Adrenal gland (tissue), 12 donors: ENCODE results near the gene PCDH9. TPM values are rescaled to one million over a fixed set of nuclear protein-coding genes. Genes with fewer than 3 reads are reported as not detected.

ENCODE experiments used
- DNase-seq, 7 donors: peaks; one replicate each; pipeline ENCODE4 v3.0.0-alpha.2; 2019 to 2020
- H3K27ac ChIP-seq, 5 donors: fragments of 200-600 bp; sonication (generic) in 4 of 5; 1 replicate in 3 of 5; 2 replicates in 2 of 5; pipeline versions ENCODE4 v1.5.1 to v1.8.0; 2016 to 2020; ENCODE audit warnings: mild to moderate bottlenecking in 1 of 5
- H3K27me3 ChIP-seq: fragments of 200-600 bp; 2 replicates; pipeline ENCODE4 v1.8.0; 2021
- H3K36me3 ChIP-seq, 2 donors: fragments of 200-600 bp; replicated peaks in 1 of 2; 1 replicate in 1 of 2; 2 replicates in 1 of 2; pipeline versions ENCODE4 v1.5.1 to v1.8.0; 2018 to 2022
- H3K4me1 ChIP-seq, 2 donors: fragments of 200-600 bp; replicated peaks in 1 of 2; 1 replicate in 1 of 2; 2 replicates in 1 of 2; pipeline versions ENCODE4 v1.5.1 to v1.8.0; 2018 to 2021
- H3K4me3 ChIP-seq, 4 donors: fragments of 200-600 bp; sonication (generic) in 3 of 4; one replicate each; pipeline ENCODE4 v1.5.1; 2016 to 2018
- H3K9me3 ChIP-seq, 3 donors: fragments of 200-600 bp; sonication (generic) in 1 of 3; replicated peaks in 1 of 3; 1 replicate in 2 of 3; 2 replicates in 1 of 3; pipeline versions ENCODE4 v1.5.1 to v1.8.0; 2016 to 2021
- POLR2A ChIP-seq, 2 donors: fragments of 450-650 bp; IDR thresholded peaks; one replicate each; pipeline ENCODE4 v1.6.1; 2017; ENCODE audit warnings: antibody characterized with exemption in 2 of 2, mild to moderate bottlenecking in 2 of 2, moderate library complexity in 1 of 2
- WGBS, 4 donors: extraction: QIAGEN DNeasy Blood & Tissue Kit in 2 of 4; methylation state at CpG; one replicate each; pipeline versions ENCODE4 v1.1.5 to v1.1.7; 2013 to 2017; 5-methylcytosine and 5-hydroxymethylcytosine counted together
- intact Hi-C, 2 donors: fragments of 100-400 bp; cut with DNase I; formaldehyde crosslinking; loops; one replicate each; pipeline versions ENCODE4 v1.14.1 to v1.15.0; 2022 to 2023
- polyA plus RNA-seq, 3 donors: library from polyadenylated mRNA; stranded (reverse); fragments of 200-250 nt in 2 of 3; fragments of 350-450 nt in 1 of 3; fragmentation: Illumina TruSeq in 1 of 3; extraction: RNeasy Lipid Tissue Mini Kit (QIAGEN cat#74804) in 1 of 3; gene quantifications; one replicate each; pipeline ENCODE4 v1.2.3, GENCODE V29; 2013 to 2014
- total RNA-seq, 9 donors: library from RNA; depleted of rRNA in 4 of 9; stranded (reverse); fragments of >200 nt in 4 of 9; fragments of 120-200 nt in 1 of 9; fragmentation: NEBNext Ultra II Directional in 1 of 9; extraction: Animal tissue kit (Norgen Biotek cat#: 25700) in 1 of 9; gene quantifications; one replicate each; pipeline versions ENCODE4 v1.1.0 to v1.2.4, GENCODE V29; 2013 to 2023
- TF ChIP-seq, protein P1 (sequence below), 6 experiments: fragments of 450-650 bp in 4 of 6; fragments of 200-600 bp in 2 of 6; sonication (generic) in 1 of 6; IDR thresholded peaks; 1 replicate in 5 of 6; 2 replicates in 1 of 6; pipeline versions ENCODE4 v1.5.1 to v1.8.0; 2016 to 2021; ENCODE audit warnings: antibody characterized with exemption in 6 of 6, mild to moderate bottlenecking in 2 of 6, moderate library complexity in 1 of 6
- donor health status: healthy with polysubstance abuse.
- donor health status: Bipolar disorder and iron deficiency.
- donor health status: DM: yes; HTN: yes; CAD: no.
- donor health status: DM: no; HTN: no; CAD: no.
- donor health status: DM: no; HTN: no; CAD: no.
- donor health status: DM: yes; HTN: yes; CAD: no.

The PCDH9 gene
- total and polyA plus RNA-seq, 12 donors: 0.71 to 10.9 (median 3.6) TPM

- Histone ChIP-seq H3K9me3 (no peaks in the 10 kb centered on the region), H3K4me1 (no peaks in the 10 kb centered on the region), H3K36me3 (no peaks in the 10 kb centered on the region), H3K27me3 (no peaks in the 10 kb centered on the region), H3K4me3 (no peak overlapping the region), H3K27ac (no peak overlapping the region)
- TF ChIP-seq, protein P1, sequence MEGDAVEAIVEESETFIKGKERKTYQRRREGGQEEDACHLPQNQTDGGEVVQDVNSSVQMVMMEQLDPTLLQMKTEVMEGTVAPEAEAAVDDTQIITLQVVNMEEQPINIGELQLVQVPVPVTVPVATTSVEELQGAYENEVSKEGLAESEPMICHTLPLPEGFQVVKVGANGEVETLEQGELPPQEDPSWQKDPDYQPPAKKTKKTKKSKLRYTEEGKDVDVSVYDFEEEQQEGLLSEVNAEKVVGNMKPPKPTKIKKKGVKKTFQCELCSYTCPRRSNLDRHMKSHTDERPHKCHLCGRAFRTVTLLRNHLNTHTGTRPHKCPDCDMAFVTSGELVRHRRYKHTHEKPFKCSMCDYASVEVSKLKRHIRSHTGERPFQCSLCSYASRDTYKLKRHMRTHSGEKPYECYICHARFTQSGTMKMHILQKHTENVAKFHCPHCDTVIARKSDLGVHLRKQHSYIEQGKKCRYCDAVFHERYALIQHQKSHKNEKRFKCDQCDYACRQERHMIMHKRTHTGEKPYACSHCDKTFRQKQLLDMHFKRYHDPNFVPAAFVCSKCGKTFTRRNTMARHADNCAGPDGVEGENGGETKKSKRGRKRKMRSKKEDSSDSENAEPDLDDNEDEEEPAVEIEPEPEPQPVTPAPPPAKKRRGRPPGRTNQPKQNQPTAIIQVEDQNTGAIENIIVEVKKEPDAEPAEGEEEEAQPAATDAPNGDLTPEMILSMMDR (IDR thresholded peaks at IDR 0.05): no peak
- TF ChIP-seq POLR2A (IDR thresholded peaks at IDR 0.05): no peak
- 81 to 87% (median 85%) methylated on average over 2 of the region's 2 CpGs for WGBS, 4 donors
- no peak for DNase-seq
- intact Hi-C loops: no loop called here
Observed at GRCh38 chr13:66581675-66582074, 648.5 kb downstream of the PCDH9 start.

GRCh38 chr13:66578305-66578704 lies 651.8 kb downstream of the PCDH9 start:
- H3K4me1 ChIP-seq: no peaks in the 10 kb centered on the region
- TF ChIP-seq, protein P1 (IDR thresholded peaks at IDR 0.05): no peak
- no peak for TF ChIP-seq POLR2A (IDR thresholded peaks at IDR 0.05)
- H3K4me3 ChIP-seq: no peak overlapping the region
- intact Hi-C loops: no loop called here
- no peak overlapping the region for H3K27ac ChIP-seq
- no peaks in the 10 kb centered on the region for H3K27me3 ChIP-seq
- DNase-seq: no peak
- H3K36me3 ChIP-seq: no peaks in the 10 kb centered on the region
- 62 to 84% (median 79%) methylated on average over 2 of the region's 2 CpGs for WGBS, 4 donors
- no peaks in the 10 kb centered on the region for H3K9me3 ChIP-seq

DNA sequence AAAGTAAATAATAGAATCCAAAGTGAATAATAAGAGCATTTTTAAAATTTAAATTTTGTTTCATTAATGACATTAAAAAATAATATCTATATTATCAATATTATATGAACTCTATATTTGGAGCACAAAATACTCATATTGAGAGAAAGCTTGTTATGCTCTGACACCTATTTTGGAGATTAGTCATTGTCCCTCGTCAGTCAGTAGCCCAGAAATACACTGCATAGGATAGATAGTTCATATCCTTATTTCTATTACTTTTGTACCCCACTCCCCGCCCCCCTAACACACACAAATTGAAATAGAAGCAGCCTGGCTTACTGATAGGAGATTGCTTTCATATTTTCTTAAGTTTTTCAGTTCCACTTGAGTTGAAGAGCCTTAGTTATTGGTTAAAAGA lies 652.8 kb downstream of the PCDH9 start:
- no peak for TF ChIP-seq POLR2A (IDR thresholded peaks at IDR 0.05)
- TF ChIP-seq, protein P1 (IDR thresholded peaks at IDR 0.05): no peak
- intact Hi-C loops: no loop called here
- no peak for DNase-seq
- Histone ChIP-seq H3K27ac (no peak overlapping the region), H3K4me3 (no peak overlapping the region), H3K27me3 (no peaks in the 10 kb centered on the region), H3K36me3 (no peaks in the 10 kb centered on the region), H3K9me3 (no peaks in the 10 kb centered on the region), H3K4me1 (no peaks in the 10 kb centered on the region)
- WGBS, 4 donors: 78 to 91% (median 89%) methylated on average over 2 of the region's 2 CpGs

GRCh38 chr13:66576381-66576780 lies 653.8 kb downstream of the PCDH9 start:
- no peak for TF ChIP-seq POLR2A (IDR thresholded peaks at IDR 0.05)
- TF ChIP-seq, protein P1 (IDR thresholded peaks at IDR 0.05): no peak
- no peaks in the 10 kb centered on the region for H3K27me3 ChIP-seq
- WGBS, 4 donors: 76 to 90% (median 82%) methylated on average over 1 of the region's 1 CpG

More at GRCh38 chr13:66576381-66576780, 653.8 kb downstream of the PCDH9 start:
- no peak for DNase-seq
- Histone ChIP-seq H3K4me1 (no peaks in the 10 kb centered on the region), H3K4me3 (no peak overlapping the region), H3K9me3 (no peaks in the 10 kb centered on the region), H3K36me3 (no peaks in the 10 kb centered on the region), H3K27ac (no peak overlapping the region)
- intact Hi-C loops: no loop called here
